Sigmoid colon (tissue), 4 donors: Measurements from ENCODE around the gene UBE3B.

Experiments
- POLR2A ChIP-seq, 2 donors: fragments of 450-650 bp; IDR thresholded peaks; one replicate each; pipeline ENCODE4 v1.6.1; 2016; ENCODE audit warnings: antibody characterized with exemption in 2 of 2, mild to moderate bottlenecking in 2 of 2, moderate library complexity in 2 of 2
- POLR2AphosphoS5 ChIP-seq, 4 donors: sonication (generic); formaldehyde crosslinking; IDR thresholded peaks; one replicate each; pipeline ENCODE4 v1.6.1; 2017; ENCODE audit warnings: antibody characterized with exemption in 4 of 4

- TF ChIP-seq POLR2AphosphoS5 (IDR thresholded peaks at IDR 0.05) (no peak), POLR2A (IDR thresholded peaks at IDR 0.05) (no peak)
Measured at GRCh38 chr12:109433618-109434017, 43.8 kb upstream of the UBE3B start.
